ENCODE data around the gene TCEANC2. TPM values are rescaled to one million over a fixed set of nuclear protein-coding genes. Genes with fewer than 3 reads are reported as not detected.

The TCEANC2 gene
- polyA plus RNA-seq, 1 of the 3 experiments (the other 2 are of a cell fraction) = 4.7 TPM

GRCh38 chr1:54052431-54052933, 926 bp upstream of the TCEANC2 start:
- ChIA-PET POLR2A (interaction anchor here (0.6 to 1.7 kb wide), 4 partner anchors 16 to 711 kb away, joined by 3 to 4 read pairs (median 4); partner anchors contain the start of genes ACOT11, IFT25 and PARS2), CTCF (interaction anchor here (0.8 to 1.9 kb wide), 3 partner anchors 9 to 191 kb away, joined by 3 to 7 read pairs (median 3); no protein-coding TSS in a partner anchor)
- H3K4me1 ChIP-seq (ENCODE audit: control insufficient read depth in 1 of 2, insufficient read depth in 2 of 2, low read depth in 1 of 2, low read length in 1 of 2) = peaks cover 0 to 6% of the 10 kb centered on the region in 2 experiments; a peak in 3 of 4 replicates
- H3K4me3 ChIP-seq (ENCODE audit: low read depth in 2 of 2, low read length in 1 of 2) = peak overlapping the region; percentile 67 to 79
- H3F3A ChIP-seq (replicated peaks; ENCODE audit: insufficient read depth) = no peaks in the 10 kb centered on the region
- no peaks in the 10 kb centered on the region for H3K27me3 ChIP-seq (ENCODE audit: insufficient read depth)
- H2AFZ ChIP-seq (ENCODE audit: low read depth) = peak overlapping the region; percentile 72
- peak overlapping the region; percentile 80 for H3K4me2 ChIP-seq
- peak; percentile 64 for DNase-seq
- no peaks in the 10 kb centered on the region for H3K9me3 ChIP-seq
- peak; percentile 57; the same call in 1 of the 2 replicates for TF ChIP-seq MXI1 (IDR thresholded peaks at IDR 0.05; ENCODE audit: low read depth, low read length)
- TF ChIP-seq TCF12 (IDR thresholded peaks at IDR 0.05) = no peak
- TF ChIP-seq GATA2 (CRISPR knock-in tag; IDR thresholded peaks at IDR 0.05) = no peak
- TF ChIP-seq POLR2AphosphoS5 (IDR thresholded peaks at IDR 0.05; ENCODE audit: low read depth, low read length) = no peak
- TF ChIP-seq GABPA (IDR thresholded peaks at IDR 0.05; ENCODE audit: low read depth) = peak; percentile 44; the same call in 1 of the 2 replicates
- TF ChIP-seq NRF1 (IDR thresholded peaks at IDR 0.05; ENCODE audit: low read depth, low read length) = no peak
- peaks cover 4% of the 10 kb centered on the region for H4K20me1 ChIP-seq (ENCODE audit: insufficient read depth)
- H3K27ac ChIP-seq (ENCODE audit: low read depth in 2 of 2, low read length in 1 of 2) = peak overlapping the region; percentile 76 to 83
- H3K9ac ChIP-seq = peak overlapping the region; percentile 92
- 1% methylated on average over 20 of the region's 23 CpGs for WGBS (ENCODE audit: low lambda C conversion rate)
- H3K79me2 ChIP-seq (ENCODE audit: insufficient read depth) = peaks cover 58% of the 10 kb centered on the region
- H3K9me2 ChIP-seq = no peaks in the 10 kb centered on the region
- no peaks in the 10 kb centered on the region for H3K36me3 ChIP-seq (replicated peaks in 1 of 2; ENCODE audit: control insufficient read depth in 1 of 2, insufficient read depth in 2 of 2, low read length in 1 of 2)

- Histone ChIP-seq H3K4me1 (ENCODE audit: control insufficient read depth in 1 of 2, insufficient read depth in 2 of 2, low read depth in 1 of 2, low read length in 1 of 2) (peaks cover 0 to 4% of the 10 kb centered on the region in 2 experiments; a peak in 2 of 4 replicates), H3K9ac (peak overlapping the region; percentile 92), H3K9me2 (no peaks in the 10 kb centered on the region), H3K79me2 (ENCODE audit: insufficient read depth) (peaks cover 44% of the 10 kb centered on the region), H3K4me3 (ENCODE audit: low read depth in 2 of 2, low read length in 1 of 2) (peak overlapping the region; percentile 67 to 79), H3K36me3 (replicated peaks in 1 of 2; ENCODE audit: control insufficient read depth in 1 of 2, insufficient read depth in 2 of 2, low read length in 1 of 2) (no peaks in the 10 kb centered on the region), H3K9me3 (no peaks in the 10 kb centered on the region), H3K27me3 (ENCODE audit: insufficient read depth) (no peaks in the 10 kb centered on the region), H4K20me1 (ENCODE audit: insufficient read depth) (no peaks in the 10 kb centered on the region; the same call in 1 of the 2 replicates), H2AFZ (ENCODE audit: low read depth) (peak overlapping the region; percentile 97), H3F3A (replicated peaks; ENCODE audit: insufficient read depth) (no peaks in the 10 kb centered on the region), H3K4me2 (peak overlapping the region; percentile 98), H3K27ac (ENCODE audit: low read depth in 2 of 2, low read length in 1 of 2) (peak overlapping the region; percentile 76 to 87; a peak in 3 of 4 replicates)
- 7% methylated on average over 16 of the region's 21 CpGs for WGBS (ENCODE audit: low lambda C conversion rate)
- CTCF ChIA-PET = interaction anchor here (1.1 to 1.9 kb wide), 3 partner anchors 11 to 710 kb away, joined by 3 to 7 read pairs (median 6); partner anchors contain the start of gene PARS2
- DNase-seq = no peak
- POLR2A ChIA-PET = no interaction called here
- TF ChIP-seq MXI1 (IDR thresholded peaks at IDR 0.05; ENCODE audit: low read depth, low read length) (no peak; the same call in 1 of the 2 replicates), RCOR1 (IDR thresholded peaks at IDR 0.05; ENCODE audit: low read length) (no peak), REST (IDR thresholded peaks at IDR 0.05; ENCODE audit: low read depth, low read length) (no peak), MEF2A (IDR thresholded peaks at IDR 0.05; ENCODE audit: borderline replicate concordance, low read depth) (no peak), NRF1 (IDR thresholded peaks at IDR 0.05; ENCODE audit: low read depth, low read length) (no peak), CTCF (IDR thresholded peaks at IDR 0.05) (no peak), TEAD4 (IDR thresholded peaks at IDR 0.05; ENCODE audit: borderline replicate concordance, insufficient read depth) (no peak), NFIC (IDR thresholded peaks at IDR 0.05; ENCODE audit: borderline replicate concordance) (no peak), TAF1 (IDR thresholded peaks at IDR 0.05; ENCODE audit: borderline replicate concordance, low read depth, low read length) (no peak), RAD21 (IDR thresholded peaks at IDR 0.05; ENCODE audit: low read length) (no peak), IRF3 (IDR thresholded peaks at IDR 0.05; ENCODE audit: low read depth, low read length) (no peak), GATA2 (CRISPR knock-in tag; IDR thresholded peaks at IDR 0.05) (no peak), SIN3A (IDR thresholded peaks at IDR 0.05; ENCODE audit: borderline replicate concordance, low read depth, low read length) (no peak), TCF12 (IDR thresholded peaks at IDR 0.05) (no peak)
Observed at GRCh38 chr1:54053745-54054437, 483 bp downstream of the TCEANC2 start.

Data from SK-N-SH (cell line).